Upper lobe of left lung (tissue), 6 donors: Measurements from ENCODE around the gene CAMK1D. TPM values are rescaled to one million over a fixed set of nuclear protein-coding genes. Genes with fewer than 3 reads are reported as not detected.
"Not testable (repeated sequence)": the region's sequence is repeated elsewhere in the genome, so short reads cannot be mapped to it uniquely, and the experiment has no call there.

Source experiments
- ATAC-seq, 2 donors: fragments of 200-7000 bp; cut with Tn5 transposase; one replicate each; pipeline ENCODE4 v1.9.1; 2022; ENCODE audit warnings: mild to moderate bottlenecking in 2 of 2, moderate library complexity in 2 of 2; ENCODE audit not compliant: low FRiP score in 2 of 2
- DNase-seq, 2 donors: peaks; one replicate each; pipeline ENCODE4 v3.0.0-alpha.2; 2019 to 2020
- H3K27ac ChIP-seq, 4 donors: fragments of 200-600 bp; sonication (generic); one replicate each; pipeline ENCODE4 v1.5.1; 2016 to 2019
- H3K27me3 ChIP-seq, 4 donors: fragments of 200-600 bp; sonication (generic); one replicate each; pipeline ENCODE4 v1.5.1; 2017 to 2019
- H3K36me3 ChIP-seq, 4 donors: fragments of 200-600 bp; sonication (generic); one replicate each; pipeline ENCODE4 v1.5.1; 2016 to 2019
- H3K4me1 ChIP-seq, 4 donors: fragments of 200-600 bp; sonication (generic); one replicate each; pipeline ENCODE4 v1.5.1; 2018 to 2019
- H3K4me3 ChIP-seq, 4 donors: fragments of 200-600 bp; sonication (generic); one replicate each; pipeline ENCODE4 v1.5.1; 2017 to 2019; ENCODE audit warnings: mild to moderate bottlenecking in 2 of 4, moderate library complexity in 1 of 4
- H3K9me3 ChIP-seq, 4 donors: fragments of 200-600 bp; sonication (generic); one replicate each; pipeline ENCODE4 v1.5.1; 2018 to 2019
- CTCF ChIP-seq, 6 experiments: fragments of 450-650 bp in 4 of 6; fragments of 200-600 bp in 2 of 6; sonication (generic) in 2 of 6; IDR thresholded peaks; one replicate each; pipeline ENCODE4 v1.5.1; 2016 to 2019; ENCODE audit warnings: antibody characterized with exemption in 6 of 6
- EP300 ChIP-seq, 4 donors: sonication (generic); formaldehyde crosslinking; IDR thresholded peaks; one replicate each; pipeline ENCODE4 v1.5.1; 2017; ENCODE audit warnings: antibody characterized with exemption in 4 of 4, control low read depth in 2 of 4
- POLR2A ChIP-seq, 4 donors: fragments of 450-650 bp; IDR thresholded peaks; one replicate each; pipeline ENCODE4 v1.5.1; 2016 to 2017; ENCODE audit warnings: antibody characterized with exemption in 4 of 4, mild to moderate bottlenecking in 2 of 4
- POLR2AphosphoS5 ChIP-seq, 2 donors: sonication (generic); formaldehyde crosslinking; IDR thresholded peaks; one replicate each; pipeline ENCODE4 v1.5.1; 2017; ENCODE audit warnings: antibody characterized with exemption in 2 of 2
- WGBS, 2 donors: methylation state at CpG; one replicate each; pipeline ENCODE4 v1.1.5; 2017 to 2018; 5-methylcytosine and 5-hydroxymethylcytosine counted together
- total RNA-seq, 6 donors: library from RNA; depleted of rRNA in 4 of 6; stranded (reverse); fragments of >200 nt in 4 of 6; gene quantifications; one replicate each; pipeline versions ENCODE4 v1.1.0 to v1.2.1, GENCODE V29; 2016 to 2021
- donor health status: DM: no; HTN: no; CAD: no; lungs with moderate emphysema.
- donor health status: DM: no; HTN: yes; CAD: no; lungs with severe emphysema.

Gene CAMK1D
- total RNA-seq, 6 donors from 2014 or later, result 6.2 to 29.2 (median 19.0) TPM

- Histone ChIP-seq H3K4me3 (no peak overlapping the region), H3K27ac (no peak overlapping the region), H3K4me1 (peaks cover 11 to 28% (median 17%) of the 10 kb centered on the region in 4 donors), H3K27me3 (peaks cover 0 to 3% (median 0%) of the 10 kb centered on the region in 4 donors), H3K9me3 (no peaks in the 10 kb centered on the region), H3K36me3 (no peaks in the 10 kb centered on the region)
- DNase-seq (no peak), ATAC-seq (no peak)
- TF ChIP-seq POLR2A (IDR thresholded peaks at IDR 0.05) (no peak), POLR2AphosphoS5 (IDR thresholded peaks at IDR 0.05) (no peak), EP300 (IDR thresholded peaks at IDR 0.05) (no peak), CTCF (IDR thresholded peaks at IDR 0.05) (no peak)
- 80 to 86% methylated on average over 12 of the region's 12 CpGs for WGBS, 2 donors
Observed at GRCh38 chr10:12353399-12354242, 4.3 kb downstream of the CAMK1D start.

- H3K4me1 ChIP-seq, result peaks cover 11 to 24% (median 15%) of the 10 kb centered on the region in 4 donors
- ATAC-seq, H3K27ac ChIP-seq, H3K4me3 ChIP-seq, H3K36me3 ChIP-seq, DNase-seq, H3K9me3 ChIP-seq, H3K27me3 ChIP-seq: not testable (repeated sequence)
- 83 to 98% methylated on average over 7 of the region's 7 CpGs for WGBS, 2 donors
Observed at GRCh38 chr10:12354696-12355095, 5.3 kb downstream of the CAMK1D start.

- no peaks in the 10 kb centered on the region for H3K9me3 ChIP-seq
- TF ChIP-seq POLR2A (IDR thresholded peaks at IDR 0.05), result no peak
- TF ChIP-seq POLR2AphosphoS5 (IDR thresholded peaks at IDR 0.05), result no peak
- TF ChIP-seq CTCF (IDR thresholded peaks at IDR 0.05), result no peak
- no peak for TF ChIP-seq EP300 (IDR thresholded peaks at IDR 0.05)
- no peak overlapping the region for H3K27ac ChIP-seq
- ATAC-seq, result no peak
- H3K4me1 ChIP-seq, result peaks cover 8 to 17% (median 10%) of the 10 kb centered on the region in 4 donors
- H3K27me3 ChIP-seq, result no peaks in the 10 kb centered on the region
- no peak for DNase-seq
- no peak overlapping the region for H3K4me3 ChIP-seq
- no peaks in the 10 kb centered on the region for H3K36me3 ChIP-seq
- WGBS, 2 donors, result 89 to 90% methylated on average over 12 of the region's 12 CpGs
Observed at GRCh38 chr10:12355384-12355783, 6.0 kb downstream of the CAMK1D start.

- no peak for DNase-seq
- Histone ChIP-seq H3K36me3 (no peaks in the 10 kb centered on the region), H3K27ac (no peak overlapping the region), H3K4me3 (no peak overlapping the region), H3K9me3 (no peaks in the 10 kb centered on the region), H3K27me3 (no peaks in the 10 kb centered on the region), H3K4me1 (peaks cover 0 to 4% (median 0%) of the 10 kb centered on the region in 4 donors)
- no peak for TF ChIP-seq POLR2AphosphoS5 (IDR thresholded peaks at IDR 0.05)
- no peak for TF ChIP-seq EP300 (IDR thresholded peaks at IDR 0.05)
- 91 to 95% methylated on average over 13 of the region's 13 CpGs for WGBS, 2 donors
- ATAC-seq, result no peak
Observed at GRCh38 chr10:12357525-12358151, 8.3 kb downstream of the CAMK1D start.

GRCh38 chr10:12358863-12359564 is 9.7 kb downstream of the CAMK1D start:
- no peak for TF ChIP-seq CTCF (IDR thresholded peaks at IDR 0.05)
- TF ChIP-seq EP300 (IDR thresholded peaks at IDR 0.05), result no peak
- no peak for TF ChIP-seq POLR2A (IDR thresholded peaks at IDR 0.05)
- no peak for TF ChIP-seq POLR2AphosphoS5 (IDR thresholded peaks at IDR 0.05)
- 65 to 75% methylated on average over 11 of the region's 11 CpGs for WGBS, 2 donors
- no peaks in the 10 kb centered on the region for H3K27me3 ChIP-seq
- H3K27ac ChIP-seq, result no peak overlapping the region
- no peak overlapping the region for H3K4me3 ChIP-seq
- DNase-seq (no peak), ATAC-seq (peak in 1 of 2 donors; percentile 39)
- H3K36me3 ChIP-seq, result no peaks in the 10 kb centered on the region
- H3K4me1 ChIP-seq, result no peaks in the 10 kb centered on the region
- no peaks in the 10 kb centered on the region for H3K9me3 ChIP-seq
